Caco-2 (cell line): ENCODE results near the gene LYPLA2. TPM values are rescaled to one million over a fixed set of nuclear protein-coding genes. Genes with fewer than 3 reads are reported as not detected.

Experiments used
- BruUV-seq: library from RNA; stranded (reverse); fragments of 400-500 nt; replicated peaks from 2 replicates; lab custom pipeline; 2021; lab: Mats Ljungman, UMichigan
- CTCF ChIA-PET: fragments of 300-600 bp; sonication (Branson Sonifier 250); formaldehyde crosslinking; loops from one replicate; lab custom pipeline; 2022; ENCODE audit warnings: antibody characterized with exemption; lab: Charles Lee
- POLR2A ChIA-PET: fragments of 300-600 bp; sonication (Branson Sonifier 250); formaldehyde crosslinking; loops from one replicate; lab custom pipeline; 2022; ENCODE audit warnings: antibody characterized with exemption; lab: Charles Lee
- DNase-seq, 2 experiments: peaks; one replicate each; pipeline versions ENCODE4 v3.0.0 to v3.0.0-alpha.2; 2020 to 2022
- H3K27me3 ChIP-seq: replicated peaks from 2 replicates; pipeline ENCODE4 v1.6.0; 2011; ENCODE audit warnings: low read length; ENCODE audit not compliant: control insufficient read depth, insufficient read depth
- H3K36me3 ChIP-seq: 2 replicates; pipeline ENCODE4 v1.5.1; 2011; ENCODE audit warnings: low read length; ENCODE audit not compliant: control insufficient read depth, insufficient read depth
- H3K4me1 ChIP-seq: fragments of 250-450 bp; sonication (Bioruptor Pico); 2 replicates; pipeline ENCODE4 v1.5.1; 2020; ENCODE audit warnings: mild to moderate bottlenecking
- H3K4me3 ChIP-seq: 2 replicates; pipeline ENCODE4 v1.5.1; 2011; ENCODE audit warnings: low read depth, mild to moderate bottlenecking, control low read depth, low read length
- H3K9me3 ChIP-seq: fragments of 250-450 bp; sonication (Bioruptor Pico); 2 replicates; pipeline ENCODE4 v1.5.1; 2020; ENCODE audit warnings: mild to moderate bottlenecking, moderate library complexity
- H3K27ac Mint-ChIP-seq: one replicate; pipeline ENCODE4 v1.8.0; 2022; ENCODE audit warnings: mixed read lengths; ENCODE audit not compliant: unreplicated experiment
- H3K27me3 Mint-ChIP-seq: one replicate; pipeline ENCODE4 v1.8.0; 2022; ENCODE audit warnings: mixed read lengths; ENCODE audit not compliant: insufficient read depth, unreplicated experiment
- H3K36me3 Mint-ChIP-seq: one replicate; pipeline ENCODE4 v1.8.0; 2022; ENCODE audit warnings: mild to moderate bottlenecking, mixed read lengths; ENCODE audit not compliant: insufficient read depth, unreplicated experiment
- H3K4me1 Mint-ChIP-seq: one replicate; pipeline ENCODE4 v1.8.0; 2022; ENCODE audit warnings: low read depth, mixed read lengths; ENCODE audit not compliant: unreplicated experiment
- H3K4me3 Mint-ChIP-seq: one replicate; pipeline ENCODE4 v1.8.0; 2022; ENCODE audit warnings: mild to moderate bottlenecking, moderate library complexity, mixed read lengths; ENCODE audit not compliant: unreplicated experiment
- H3K9me3 Mint-ChIP-seq: one replicate; pipeline ENCODE4 v1.8.0; 2022; ENCODE audit warnings: mixed read lengths; ENCODE audit not compliant: unreplicated experiment
- intact Hi-C: fragments of 100-400 bp; cut with micrococcal nuclease; formaldehyde crosslinking; loops from one replicate; pipeline ENCODE4 v1.10.0; 2022; ENCODE audit not compliant: unreplicated experiment
- total RNA-seq: library from RNA; stranded (reverse); gene quantifications from 2 replicates; pipeline ENCODE4 v1.2.3, GENCODE V29; 2022
- TF ChIP-seq, protein P1 (sequence below), 2 experiments: fragments of 200-600 bp in 1 of 2; IDR thresholded peaks; 1 replicate in 1 of 2; 2 replicates in 1 of 2; pipeline versions ENCODE4 v1.5.1 to v1.8.0; 2011 to 2022; ENCODE audit warnings: antibody characterized with exemption in 1 of 2, control low read depth in 1 of 2, inconsistent platforms in 1 of 2, low read depth in 1 of 2, low read length in 1 of 2, mild to moderate bottlenecking in 1 of 2, moderate library complexity in 1 of 2; ENCODE audit not compliant: insufficient read depth in 1 of 2, severe bottlenecking in 1 of 2, unreplicated experiment in 1 of 2

LYPLA2 gene
- total RNA-seq, 1 experiment from 2014 or later: 52.5 TPM

DNA sequence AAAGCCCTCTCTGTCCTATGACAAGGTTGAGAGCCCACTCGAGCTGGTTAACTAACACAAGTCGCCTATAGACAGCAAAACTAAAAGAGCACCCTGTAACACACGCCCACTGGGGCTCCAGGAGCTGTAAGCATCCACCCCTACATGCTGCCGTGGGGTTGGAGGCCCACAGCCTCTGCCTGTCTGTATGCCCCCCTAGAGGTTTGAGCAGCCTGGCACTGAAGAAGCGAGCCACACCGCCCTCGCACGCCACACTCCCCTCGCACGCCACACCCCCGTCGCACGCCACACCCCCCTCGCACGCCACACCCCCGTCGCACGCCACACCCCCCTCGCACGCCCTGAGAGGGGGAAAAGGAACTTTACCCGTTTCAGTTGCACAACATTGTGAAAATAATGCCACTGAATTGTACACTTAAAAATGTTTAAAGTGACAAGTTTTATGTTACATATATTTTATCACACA lies 47.5 kb downstream of the LYPLA2 start:
- intact Hi-C loops: no loop called here
- no peak overlapping the region for H3K27ac Mint-ChIP-seq
- DNase-seq: peak; percentile 65 to 71
- no peaks in the 10 kb centered on the region for H3K9me3 Mint-ChIP-seq
- no TSS peak for BruUV-seq
- Histone ChIP-seq H3K9me3 (no peaks in the 10 kb centered on the region), H3K36me3 (no peaks in the 10 kb centered on the region), H3K4me3 (peak overlapping the region; percentile 39), H3K27me3 (no peaks in the 10 kb centered on the region), H3K4me1 (no peaks in the 10 kb centered on the region)
- peak overlapping the region; percentile 63 for H3K4me3 Mint-ChIP-seq
- TF ChIP-seq, protein P1, sequence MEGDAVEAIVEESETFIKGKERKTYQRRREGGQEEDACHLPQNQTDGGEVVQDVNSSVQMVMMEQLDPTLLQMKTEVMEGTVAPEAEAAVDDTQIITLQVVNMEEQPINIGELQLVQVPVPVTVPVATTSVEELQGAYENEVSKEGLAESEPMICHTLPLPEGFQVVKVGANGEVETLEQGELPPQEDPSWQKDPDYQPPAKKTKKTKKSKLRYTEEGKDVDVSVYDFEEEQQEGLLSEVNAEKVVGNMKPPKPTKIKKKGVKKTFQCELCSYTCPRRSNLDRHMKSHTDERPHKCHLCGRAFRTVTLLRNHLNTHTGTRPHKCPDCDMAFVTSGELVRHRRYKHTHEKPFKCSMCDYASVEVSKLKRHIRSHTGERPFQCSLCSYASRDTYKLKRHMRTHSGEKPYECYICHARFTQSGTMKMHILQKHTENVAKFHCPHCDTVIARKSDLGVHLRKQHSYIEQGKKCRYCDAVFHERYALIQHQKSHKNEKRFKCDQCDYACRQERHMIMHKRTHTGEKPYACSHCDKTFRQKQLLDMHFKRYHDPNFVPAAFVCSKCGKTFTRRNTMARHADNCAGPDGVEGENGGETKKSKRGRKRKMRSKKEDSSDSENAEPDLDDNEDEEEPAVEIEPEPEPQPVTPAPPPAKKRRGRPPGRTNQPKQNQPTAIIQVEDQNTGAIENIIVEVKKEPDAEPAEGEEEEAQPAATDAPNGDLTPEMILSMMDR (IDR thresholded peaks at IDR 0.05; ENCODE audit: insufficient read depth in 1 of 2, low read depth in 1 of 2, low read length in 1 of 2, severe bottlenecking in 1 of 2, unreplicated experiment in 1 of 2): no peak
- CTCF ChIA-PET: interaction anchor here (0.5 kb wide), 1 partner anchor 13 kb away, joined by 3 read pairs; the partner anchor contains the start of gene HMGCL
- POLR2A ChIA-PET: interaction anchor here (0.6 kb wide), 1 partner anchor 13 kb away, joined by 5 read pairs; no protein-coding TSS in a partner anchor
- peaks cover 7% of the 10 kb centered on the region for H3K4me1 Mint-ChIP-seq
- peaks cover 8% of the 10 kb centered on the region for H3K27me3 Mint-ChIP-seq
- H3K36me3 Mint-ChIP-seq: peaks cover 6% of the 10 kb centered on the region

GRCh38 chr1:23843644-23844043 lies 52.7 kb downstream of the LYPLA2 start:
- no peaks in the 10 kb centered on the region for H3K4me1 Mint-ChIP-seq
- TF ChIP-seq, protein P1 (IDR thresholded peaks at IDR 0.05; ENCODE audit: insufficient read depth in 1 of 2, low read depth in 1 of 2, low read length in 1 of 2, severe bottlenecking in 1 of 2, unreplicated experiment in 1 of 2): no peak
- H3K4me3 Mint-ChIP-seq: no peak overlapping the region
- H3K36me3 Mint-ChIP-seq: peaks cover 9% of the 10 kb centered on the region
- Histone ChIP-seq H3K4me3 (no peak overlapping the region), H3K27me3 (no peaks in the 10 kb centered on the region), H3K36me3 (no peaks in the 10 kb centered on the region; the same call in none of the 2 replicates), H3K4me1 (no peaks in the 10 kb centered on the region), H3K9me3 (no peaks in the 10 kb centered on the region)
- ChIA-PET CTCF (no interaction called here), POLR2A (no interaction called here)
- H3K27me3 Mint-ChIP-seq: no peaks in the 10 kb centered on the region
- no peak for DNase-seq
- no peaks in the 10 kb centered on the region for H3K9me3 Mint-ChIP-seq
- H3K27ac Mint-ChIP-seq: no peak overlapping the region
- intact Hi-C loops: no loop called here
- no TSS peak for BruUV-seq

Other genes starting within 250 kb of the LYPLA2 start
- gene ID3, start 231.6 kb upstream of the LYPLA2 start, total RNA-seq: 13.7 and 18.0 TPM in 2 replicates
- gene RPL11, start 99.3 kb upstream of the LYPLA2 start, total RNA-seq: 1,040 and 1,063 TPM in 2 replicates
- 29.4 and 31.3 TPM in 2 replicates for gene ELOA, start 47.7 kb upstream of the LYPLA2 start, total RNA-seq
- 44.7 and 47.8 TPM in 2 replicates for gene PITHD1, start 12.7 kb upstream of the LYPLA2 start, total RNA-seq
- gene GALE, start 9.6 kb downstream of the LYPLA2 start, total RNA-seq: 51.6 and 57.1 TPM in 2 replicates
- 18.3 and 19.4 TPM in 2 replicates for gene HMGCL, start 34.3 kb downstream of the LYPLA2 start, total RNA-seq
- 21.3 and 25.5 TPM in 2 replicates for gene FUCA1, start 77.1 kb downstream of the LYPLA2 start, total RNA-seq
- not detected in 2 replicates for gene CNR2, start 122.2 kb downstream of the LYPLA2 start, total RNA-seq
- gene PNRC2, start 168.7 kb downstream of the LYPLA2 start, total RNA-seq: 89.8 and 93.7 TPM in 2 replicates
- gene SRSF10, start 189.2 kb downstream of the LYPLA2 start, total RNA-seq: 128 and 133 TPM in 2 replicates